IPS-18c (cell line): ENCODE measurements around the gene NLRP5.
"Not testable (repeated sequence)": the region's sequence is repeated elsewhere in the genome, so short reads cannot be mapped to it uniquely, and the experiment has no call there.

Source experiments
- H3K4me3 ChIP-seq: 2 replicates; pipeline ENCODE4 v1.7.0; 2013; ENCODE audit warnings: low read depth, mild to moderate bottlenecking, low read length, moderate library complexity; ENCODE audit not compliant: insufficient read depth
- H3K9me3 ChIP-seq: one replicate; pipeline ENCODE4 v1.6.1; 2013; ENCODE audit warnings: mild to moderate bottlenecking, low read length, moderate library complexity; ENCODE audit not compliant: control insufficient read depth, insufficient read depth

Gene NLRP5

GRCh38 chr19:56105831-56106396 is 119.3 kb downstream of the NLRP5 start:
- H3K9me3 ChIP-seq, H3K4me3 ChIP-seq: not testable (repeated sequence)

DNA sequence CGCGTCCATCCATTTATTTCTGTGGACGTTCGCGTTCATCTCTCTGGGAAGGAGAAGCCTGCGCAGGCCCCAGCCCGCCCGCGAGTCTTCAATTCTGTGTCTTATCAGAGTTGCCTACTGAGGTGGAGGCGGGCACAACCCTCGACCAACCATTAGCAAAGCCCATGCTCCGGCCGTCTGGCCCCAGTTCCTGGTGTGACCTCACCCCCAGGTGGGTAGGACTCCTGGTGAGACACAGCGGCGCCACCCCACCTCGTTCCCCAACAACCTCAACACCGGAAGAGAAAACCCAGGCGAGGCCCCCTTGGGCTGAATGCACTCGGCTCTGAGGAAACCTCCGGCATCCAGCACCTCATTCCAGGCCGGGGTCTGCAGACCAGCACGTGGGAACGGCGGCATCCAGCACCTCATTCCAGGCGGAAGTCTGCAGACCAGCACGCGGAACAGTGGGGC is 119.8 kb downstream of the NLRP5 start:
- no peaks in the 10 kb centered on the region for H3K9me3 ChIP-seq
- no peak overlapping the region for H3K4me3 ChIP-seq

GRCh38 chr19:56106993-56107392 is 120.4 kb downstream of the NLRP5 start:
- Histone ChIP-seq H3K9me3 (no peaks in the 10 kb centered on the region), H3K4me3 (no peak overlapping the region)

DNA sequence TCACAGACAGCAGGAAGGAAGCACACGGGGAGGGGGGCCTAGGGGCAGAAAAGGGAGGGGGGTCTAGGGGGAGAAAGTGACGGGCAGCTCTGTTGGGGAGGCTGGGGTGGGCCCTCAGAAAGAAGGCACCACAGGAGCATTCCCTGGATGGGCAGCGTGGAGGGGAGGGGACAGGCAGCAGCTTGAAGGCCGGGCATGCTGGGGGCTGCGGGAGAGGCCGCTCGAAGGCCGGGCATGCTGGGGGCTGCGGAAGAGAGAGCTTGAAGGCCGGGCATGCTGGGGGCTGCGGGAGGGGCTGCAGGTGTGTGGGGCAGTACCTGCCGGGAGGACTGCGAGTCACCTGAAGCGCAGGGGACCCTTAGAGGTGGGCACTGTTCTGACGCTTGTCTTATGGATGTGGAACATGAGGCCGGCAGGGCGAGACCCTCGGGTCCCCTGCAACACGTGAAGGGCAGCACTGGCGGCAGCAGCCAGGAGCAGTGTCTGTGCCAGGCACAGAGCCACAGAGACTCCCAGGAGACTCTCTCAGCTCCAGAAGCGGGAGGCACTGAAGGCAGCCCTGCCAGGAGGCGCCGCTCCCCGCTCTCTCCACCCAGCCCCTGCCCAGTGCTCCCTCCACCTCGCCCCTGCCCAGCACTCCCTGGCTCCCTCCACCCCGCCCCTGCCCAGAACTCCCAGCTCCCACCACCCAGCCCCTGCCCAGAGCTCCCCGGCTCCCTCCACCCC is 121.2 kb downstream of the NLRP5 start:
- Histone ChIP-seq H3K9me3 (no peaks in the 10 kb centered on the region), H3K4me3 (no peak overlapping the region)

DNA sequence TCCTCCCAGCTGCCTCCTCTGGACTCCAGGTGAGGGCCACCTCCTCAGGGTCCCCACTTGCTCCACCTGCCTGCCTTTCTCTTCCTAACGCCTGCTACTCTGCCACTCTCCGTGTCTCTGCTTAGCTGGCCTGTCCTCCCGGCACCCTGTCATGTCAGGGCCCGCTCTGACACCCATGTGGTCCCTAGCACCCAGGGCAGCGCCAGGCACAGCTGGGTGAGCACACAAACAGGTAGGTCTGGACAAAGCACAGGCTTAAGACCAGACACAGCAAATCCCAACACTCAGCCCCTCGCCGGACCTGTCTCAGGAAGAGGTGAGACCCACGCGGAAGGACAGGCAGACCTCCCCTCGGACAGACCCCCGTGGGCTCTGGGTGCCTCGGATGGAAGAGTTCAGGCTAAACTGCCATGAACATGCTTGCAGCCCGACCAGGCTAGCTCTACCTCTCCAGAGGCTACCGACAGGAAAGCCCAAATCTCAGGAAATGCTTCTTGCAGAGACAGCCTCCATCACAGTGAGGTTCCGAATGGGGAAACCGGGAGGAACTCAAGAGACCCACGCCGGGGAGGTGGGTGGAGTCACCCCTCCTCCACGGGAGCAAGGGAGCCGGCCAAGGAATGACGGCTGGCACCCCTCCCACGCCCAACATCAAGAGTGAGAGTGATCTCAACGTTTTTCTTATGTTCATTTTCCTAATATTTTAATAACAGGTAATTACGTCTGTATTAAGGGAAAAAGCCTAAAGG is 122.0 kb downstream of the NLRP5 start:
- Histone ChIP-seq H3K9me3 (no peaks in the 10 kb centered on the region), H3K4me3 (no peak overlapping the region)

GRCh38 chr19:56109226-56109625 is 122.7 kb downstream of the NLRP5 start:
- H3K4me3 ChIP-seq = no peak overlapping the region
- no peaks in the 10 kb centered on the region for H3K9me3 ChIP-seq

DNA sequence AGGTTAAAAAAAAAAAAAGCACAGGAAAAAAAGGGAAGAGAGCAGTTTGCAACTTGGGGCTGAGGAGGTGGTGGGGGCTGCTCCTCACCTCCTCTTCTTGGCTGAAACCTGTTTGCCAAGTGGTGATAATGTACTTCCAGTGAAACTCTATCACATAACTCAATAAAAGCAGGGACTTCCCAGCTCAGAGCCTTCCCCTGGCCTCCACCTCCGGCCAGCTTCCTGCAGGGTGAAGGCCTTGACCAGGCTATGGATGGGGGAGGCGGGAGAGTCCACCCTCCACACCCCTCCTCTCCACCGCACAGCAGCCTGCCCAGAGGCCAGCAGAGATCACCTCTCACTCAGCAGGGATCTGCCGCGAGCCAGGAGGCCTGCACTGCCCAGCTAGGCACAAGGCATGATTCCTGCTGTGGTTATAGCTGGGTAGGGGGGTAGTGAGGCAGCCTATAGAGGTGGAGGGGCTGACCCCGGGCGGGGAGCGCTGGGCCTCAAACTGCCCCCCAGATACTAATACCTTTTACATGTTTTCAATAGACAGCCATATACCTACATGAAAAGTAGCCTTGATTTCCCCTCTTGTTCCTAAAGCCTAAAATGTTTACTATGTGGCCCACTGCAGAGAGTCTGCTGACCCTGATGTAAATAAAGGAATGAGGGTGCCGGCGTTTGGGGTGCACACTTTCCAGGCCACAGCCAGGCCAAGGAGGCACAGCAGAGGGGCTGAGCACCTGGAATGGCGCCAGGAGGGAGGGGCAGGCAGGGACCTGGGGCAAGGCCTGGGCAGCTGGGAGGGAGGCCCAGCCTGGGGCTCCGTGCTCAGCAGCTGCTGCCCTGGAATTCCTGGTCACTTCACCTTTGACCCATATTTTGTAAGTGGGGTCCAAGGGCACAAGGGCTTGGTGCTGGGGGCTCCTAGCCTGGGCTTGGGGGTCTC is 124.2 kb downstream of the NLRP5 start:
- H3K9me3 ChIP-seq = no peaks in the 10 kb centered on the region
- H3K4me3 ChIP-seq = no peak overlapping the region
